ENCODE results near the gene IFT74.

- no peak for TF ChIP-seq CTCF (conservative IDR thresholded peaks at IDR 0.05)
- TF ChIP-seq EZH2 (IDR thresholded peaks at IDR 0.05; ENCODE audit: low read depth), result no peak
Measured at GRCh38 chr9:26945591-26945990, 10.6 kb upstream of the IFT74 start.

Measured in PC-9 (cell line).